ENCODE results near the gene CHRNE. TPM values are rescaled to one million over a fixed set of nuclear protein-coding genes. Genes with fewer than 3 reads are reported as not detected.
"Not testable (repeated sequence)": the region's sequence is repeated elsewhere in the genome, so short reads cannot be mapped to it uniquely, and the experiment has no call there.

The CHRNE gene
- total RNA-seq, 2 experiments from 2014 or later = 0.27 to 0.32 TPM

- DNase-seq (ENCODE audit: low spot score) = no peak
- POLR2A ChIA-PET = no interaction called here
- H3K4me2 ChIP-seq (ENCODE audit: low read length) = no peak overlapping the region
- no peak overlapping the region for H3K27ac ChIP-seq (ENCODE audit: low read depth, low read length, poor library complexity, severe bottlenecking)
- intact Hi-C loops (cut with micrococcal nuclease; ENCODE audit: unreplicated experiment) = no loop called here
- H3K4me1 ChIP-seq (ENCODE audit: insufficient read depth, low read length, poor library complexity, severe bottlenecking) = no peaks in the 10 kb centered on the region
- H3K4me3 ChIP-seq (ENCODE audit: low read depth, low read length, poor library complexity, severe bottlenecking) = no peak overlapping the region
- H3K9me2 ChIP-seq (ENCODE audit: insufficient read depth, low read length) = no peaks in the 10 kb centered on the region
- CTCF ChIA-PET (ENCODE audit: unreplicated experiment) = no interaction called here
- no TSS peak for BruUV-seq (replicated peaks)
- no peaks in the 10 kb centered on the region for H3K36me3 ChIP-seq (ENCODE audit: insufficient read depth, low read length)
- H2AFZ ChIP-seq (ENCODE audit: low read length) = no peak overlapping the region
- H3K79me2 ChIP-seq (ENCODE audit: insufficient read depth, low read depth, low read length) = no peaks in the 10 kb centered on the region
- H3K9me3 ChIP-seq (ENCODE audit: low read length) = no peaks in the 10 kb centered on the region
- TF ChIP-seq EZH2phosphoT487 (IDR thresholded peaks at IDR 0.05; ENCODE audit: borderline replicate concordance, low read depth, low read length) = no peak
- TF ChIP-seq CTCF (conservative IDR thresholded peaks at IDR 0.05; ENCODE audit: low read length) = no peak
- no peaks in the 10 kb centered on the region for H4K20me1 ChIP-seq (ENCODE audit: insufficient read depth, low read length)
These were observed 18.4 kb upstream of the CHRNE start for GRCh38 chr17:4921320-4921719.

- no peak overlapping the region for H2AFZ ChIP-seq (ENCODE audit: low read length)
- no peak for DNase-seq (ENCODE audit: low spot score)
- no peaks in the 10 kb centered on the region for H3K79me2 ChIP-seq (ENCODE audit: insufficient read depth, low read depth, low read length)
- H3K9me2 ChIP-seq (ENCODE audit: insufficient read depth, low read length) = no peaks in the 10 kb centered on the region
- intact Hi-C loops (cut with micrococcal nuclease; ENCODE audit: unreplicated experiment) = no loop called here
- H3K9me3 ChIP-seq (ENCODE audit: low read length) = no peaks in the 10 kb centered on the region
- no peak overlapping the region for H3K4me3 ChIP-seq (ENCODE audit: low read depth, low read length, poor library complexity, severe bottlenecking)
- ChIA-PET CTCF (ENCODE audit: unreplicated experiment) (no interaction called here), POLR2A (no interaction called here)
- no TSS peak for BruUV-seq (replicated peaks)
- TF ChIP-seq CTCF (conservative IDR thresholded peaks at IDR 0.05; ENCODE audit: low read length) (no peak), EZH2phosphoT487 (IDR thresholded peaks at IDR 0.05; ENCODE audit: borderline replicate concordance, low read depth, low read length) (no peak)
- no peaks in the 10 kb centered on the region for H4K20me1 ChIP-seq (ENCODE audit: insufficient read depth, low read length)
- H3K27ac ChIP-seq (ENCODE audit: low read depth, low read length, poor library complexity, severe bottlenecking) = no peak overlapping the region
- no peak overlapping the region for H3K4me2 ChIP-seq (ENCODE audit: low read length)
- H3K4me1 ChIP-seq (ENCODE audit: insufficient read depth, low read length, poor library complexity, severe bottlenecking) = no peaks in the 10 kb centered on the region
- H3K36me3 ChIP-seq (ENCODE audit: insufficient read depth, low read length) = no peaks in the 10 kb centered on the region
These were observed 17.6 kb upstream of the CHRNE start for GRCh38 chr17:4920351-4921048.

- ChIA-PET POLR2A (no interaction called here), CTCF (ENCODE audit: unreplicated experiment) (no interaction called here)
- Histone ChIP-seq H3K36me3 (ENCODE audit: insufficient read depth, low read length) (no peaks in the 10 kb centered on the region), H2AFZ (ENCODE audit: low read length) (no peak overlapping the region), H3K9me2 (ENCODE audit: insufficient read depth, low read length) (no peaks in the 10 kb centered on the region), H4K20me1 (ENCODE audit: insufficient read depth, low read length) (no peaks in the 10 kb centered on the region), H3K4me1 (ENCODE audit: insufficient read depth, low read length, poor library complexity, severe bottlenecking) (no peaks in the 10 kb centered on the region), H3K4me3 (ENCODE audit: low read depth, low read length, poor library complexity, severe bottlenecking) (no peak overlapping the region), H3K27ac (ENCODE audit: low read depth, low read length, poor library complexity, severe bottlenecking) (no peak overlapping the region), H3K4me2 (ENCODE audit: low read length) (no peak overlapping the region), H3K9me3 (ENCODE audit: low read length) (no peaks in the 10 kb centered on the region), H3K79me2 (ENCODE audit: insufficient read depth, low read depth, low read length) (no peaks in the 10 kb centered on the region)
- DNase-seq (ENCODE audit: low spot score) = no peak
- intact Hi-C loops (cut with micrococcal nuclease; ENCODE audit: unreplicated experiment) = no loop called here
- TF ChIP-seq CTCF (conservative IDR thresholded peaks at IDR 0.05; ENCODE audit: low read length) (no peak), EZH2phosphoT487 (IDR thresholded peaks at IDR 0.05; ENCODE audit: borderline replicate concordance, low read depth, low read length) (no peak)
- no TSS peak for BruUV-seq (replicated peaks)
These were observed 16.7 kb upstream of the CHRNE start for GRCh38 chr17:4919511-4920047.

GRCh38 chr17:4914551-4914950 is 11.7 kb upstream of the CHRNE start:
- H3K9me3 ChIP-seq (ENCODE audit: low read length); H3K36me3 ChIP-seq (ENCODE audit: insufficient read depth, low read length); H3K79me2 ChIP-seq (ENCODE audit: insufficient read depth, low read depth, low read length); H3K9me2 ChIP-seq (ENCODE audit: insufficient read depth, low read length); DNase-seq (ENCODE audit: low spot score); H4K20me1 ChIP-seq (ENCODE audit: insufficient read depth, low read length); H3K4me3 ChIP-seq (ENCODE audit: low read depth, low read length, poor library complexity, severe bottlenecking); H3K4me2 ChIP-seq (ENCODE audit: low read length); intact Hi-C loops (cut with micrococcal nuclease; ENCODE audit: unreplicated experiment); POLR2A ChIA-PET; H2AFZ ChIP-seq (ENCODE audit: low read length); H3K4me1 ChIP-seq (ENCODE audit: insufficient read depth, low read length, poor library complexity, severe bottlenecking); CTCF ChIA-PET (ENCODE audit: unreplicated experiment); H3K27ac ChIP-seq (ENCODE audit: low read depth, low read length, poor library complexity, severe bottlenecking); BruUV-seq (replicated peaks): not testable (repeated sequence)

Measured in OCI-LY7 (cell line).